22Rv1 (cell line): ENCODE measurements around the gene RHBDD1.

ENCODE experiments used
- ZFX ChIP-seq: fragments of 450-650 bp; IDR thresholded peaks from 2 replicates; pipeline ENCODE4 v1.6.1; 2017; ENCODE audit warnings: antibody characterized with exemption, borderline replicate concordance
- TF ChIP-seq, protein P1 (sequence below): fragments of 450-650 bp; IDR thresholded peaks from 2 replicates; pipeline ENCODE4 v1.5.1; 2017; ENCODE audit warnings: mild to moderate bottlenecking

DNA sequence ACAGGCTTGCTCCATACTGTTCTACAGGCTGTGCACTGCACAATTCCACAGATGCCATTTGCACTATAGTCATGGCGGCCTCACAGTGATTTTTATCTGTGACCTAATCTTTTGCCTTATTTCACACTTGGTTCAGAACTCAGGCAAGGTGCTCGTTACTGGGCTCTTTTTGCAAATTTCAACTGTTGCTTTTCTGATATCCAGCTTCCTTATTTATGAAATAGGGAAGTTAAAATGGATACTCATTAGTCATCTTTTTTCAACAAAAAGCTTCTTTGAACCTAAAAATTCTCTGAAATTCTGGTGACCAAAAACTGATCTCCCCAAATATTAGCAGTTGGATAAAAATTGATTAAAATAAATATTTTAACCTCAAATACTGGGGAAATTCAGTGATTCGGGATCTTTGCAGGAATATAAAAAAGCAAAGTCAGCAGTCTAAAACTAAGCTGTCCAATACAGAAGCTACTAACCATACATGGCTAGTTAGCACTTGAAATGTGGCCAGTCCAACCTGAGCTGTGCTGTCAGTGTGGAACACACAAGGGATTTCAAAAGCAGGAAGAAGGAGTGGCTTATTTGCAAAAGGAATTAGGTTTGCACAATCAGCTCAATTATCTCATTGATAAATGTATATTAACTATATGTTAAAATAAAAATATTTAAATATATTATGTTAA lies 193.7 kb downstream of the RHBDD1 start:
- TF ChIP-seq, protein P1, sequence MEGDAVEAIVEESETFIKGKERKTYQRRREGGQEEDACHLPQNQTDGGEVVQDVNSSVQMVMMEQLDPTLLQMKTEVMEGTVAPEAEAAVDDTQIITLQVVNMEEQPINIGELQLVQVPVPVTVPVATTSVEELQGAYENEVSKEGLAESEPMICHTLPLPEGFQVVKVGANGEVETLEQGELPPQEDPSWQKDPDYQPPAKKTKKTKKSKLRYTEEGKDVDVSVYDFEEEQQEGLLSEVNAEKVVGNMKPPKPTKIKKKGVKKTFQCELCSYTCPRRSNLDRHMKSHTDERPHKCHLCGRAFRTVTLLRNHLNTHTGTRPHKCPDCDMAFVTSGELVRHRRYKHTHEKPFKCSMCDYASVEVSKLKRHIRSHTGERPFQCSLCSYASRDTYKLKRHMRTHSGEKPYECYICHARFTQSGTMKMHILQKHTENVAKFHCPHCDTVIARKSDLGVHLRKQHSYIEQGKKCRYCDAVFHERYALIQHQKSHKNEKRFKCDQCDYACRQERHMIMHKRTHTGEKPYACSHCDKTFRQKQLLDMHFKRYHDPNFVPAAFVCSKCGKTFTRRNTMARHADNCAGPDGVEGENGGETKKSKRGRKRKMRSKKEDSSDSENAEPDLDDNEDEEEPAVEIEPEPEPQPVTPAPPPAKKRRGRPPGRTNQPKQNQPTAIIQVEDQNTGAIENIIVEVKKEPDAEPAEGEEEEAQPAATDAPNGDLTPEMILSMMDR = no peak
- no peak for TF ChIP-seq ZFX
